Measurements from ENCODE around the gene STON2.
"Not testable (repeated sequence)": the region's sequence is repeated elsewhere in the genome, so short reads cannot be mapped to it uniquely, and the experiment has no call there.

The STON2 gene

DNA sequence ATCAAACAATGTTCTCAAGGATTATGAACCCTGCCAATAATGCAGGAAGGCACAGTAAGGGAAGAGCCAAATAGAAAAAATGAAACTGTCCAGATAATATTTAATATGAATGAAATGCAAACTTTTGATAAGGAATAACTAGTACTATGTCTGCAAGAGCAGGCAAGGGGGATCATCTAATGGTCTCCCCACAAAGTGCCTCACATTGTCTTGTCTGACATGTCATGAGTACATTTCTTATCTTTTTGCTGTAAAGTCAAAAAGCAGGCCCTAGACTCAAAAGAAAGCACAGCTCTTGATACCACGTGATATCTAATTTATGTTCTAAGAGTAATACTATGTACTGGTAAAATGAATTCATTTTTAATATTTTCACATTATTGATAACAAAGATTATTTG is 135.5 kb downstream of the STON2 start:
- DNase-seq: no peak

DNA sequence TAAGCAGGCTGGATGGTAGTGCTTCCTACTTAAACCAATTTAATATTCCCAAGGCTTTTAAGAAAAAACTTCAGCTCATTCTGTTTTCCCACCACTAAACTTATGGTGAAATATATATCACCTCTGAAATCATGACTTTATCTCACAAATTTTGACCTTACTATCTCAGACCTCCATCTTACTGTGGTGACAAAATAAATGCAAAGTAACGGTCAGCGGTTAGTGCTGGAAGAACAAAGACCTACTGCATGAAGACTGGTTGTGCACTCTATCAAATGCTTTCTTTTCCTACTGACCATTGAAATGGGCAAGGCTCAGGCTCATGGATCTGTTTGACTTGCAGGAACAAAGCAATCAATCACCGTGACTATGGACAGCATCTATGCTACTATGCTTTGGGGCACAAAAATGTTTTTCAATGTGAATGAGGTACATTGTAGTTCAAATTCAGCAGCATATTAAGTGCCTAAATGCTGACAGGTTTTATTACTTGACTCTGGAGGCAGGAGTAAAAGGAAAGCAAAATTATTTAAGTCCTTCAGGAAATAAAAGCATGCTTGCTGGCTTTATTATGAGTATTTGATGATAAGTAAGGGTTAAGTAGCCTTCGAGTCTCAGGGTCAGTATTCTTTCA is 136.2 kb downstream of the STON2 start:
- no peak for DNase-seq

DNA sequence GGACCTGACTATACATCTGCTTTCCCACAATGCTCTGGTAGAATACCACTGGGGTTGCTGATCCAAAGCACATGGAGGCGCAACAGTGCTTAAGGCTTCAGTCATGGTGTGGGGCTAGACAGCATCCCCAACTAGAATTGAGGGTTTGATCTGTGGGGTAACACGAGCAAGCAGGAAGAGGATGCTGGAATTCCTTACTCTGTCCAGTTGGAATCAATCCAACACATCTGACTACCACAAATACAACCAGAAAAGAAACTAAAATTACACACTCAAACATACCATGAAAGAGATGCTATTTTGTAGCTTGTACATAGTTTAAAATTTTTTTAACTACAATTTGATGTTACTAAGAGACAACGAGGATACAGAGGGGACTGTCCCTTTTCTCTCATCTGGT is 138.9 kb downstream of the STON2 start:
- no peak for DNase-seq

DNA sequence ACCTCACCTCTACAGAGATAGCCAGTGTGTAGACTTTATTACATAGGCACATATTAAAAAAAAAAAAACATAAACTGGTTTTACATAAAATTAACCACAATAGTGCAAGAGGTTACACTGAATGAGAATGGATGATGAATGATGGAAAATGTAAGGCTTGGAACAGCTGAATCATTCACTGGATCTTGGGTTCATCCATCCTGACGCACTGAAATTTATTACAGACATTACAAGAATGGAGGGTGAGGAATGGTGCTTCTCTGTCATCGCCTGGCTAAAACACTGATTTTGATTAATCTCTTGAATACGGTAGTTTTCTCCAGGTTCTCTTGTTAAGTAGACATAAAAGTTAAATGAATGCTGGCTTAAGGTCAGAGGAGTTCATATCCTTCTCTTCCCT is 139.4 kb downstream of the STON2 start:
- DNase-seq: no peak

DNA sequence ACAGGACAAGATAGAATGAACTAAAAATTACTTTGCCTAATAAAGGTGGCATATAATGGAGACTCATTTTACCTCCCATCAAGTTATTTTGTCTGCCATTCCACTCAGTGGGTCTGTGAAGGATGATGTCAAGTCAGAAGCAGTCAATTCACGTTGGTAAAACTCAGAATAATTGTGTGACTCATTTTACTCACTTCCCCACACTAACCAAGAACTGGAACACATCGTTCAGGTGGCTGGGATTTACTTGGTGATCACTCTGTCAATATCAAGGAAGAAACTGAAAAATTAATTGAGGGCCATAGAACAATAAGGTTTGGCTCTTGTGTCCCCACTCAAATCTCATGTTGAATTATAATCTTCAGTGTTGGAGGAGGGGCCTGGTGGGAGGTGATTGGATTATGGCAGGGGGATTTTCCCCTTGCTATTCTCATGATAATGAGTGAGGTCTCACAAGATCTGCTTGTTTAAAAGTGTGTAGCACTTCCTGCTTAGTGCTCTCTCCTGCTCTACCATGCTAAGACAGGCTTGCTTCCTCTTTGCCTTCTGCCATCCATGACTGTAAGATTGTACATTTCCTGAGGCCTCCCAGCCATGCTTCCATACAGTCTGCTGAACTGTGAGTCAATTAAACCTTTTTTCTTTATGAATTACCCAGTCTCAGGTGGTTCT is 143.7 kb downstream of the STON2 start:
- no peak for DNase-seq

DNA sequence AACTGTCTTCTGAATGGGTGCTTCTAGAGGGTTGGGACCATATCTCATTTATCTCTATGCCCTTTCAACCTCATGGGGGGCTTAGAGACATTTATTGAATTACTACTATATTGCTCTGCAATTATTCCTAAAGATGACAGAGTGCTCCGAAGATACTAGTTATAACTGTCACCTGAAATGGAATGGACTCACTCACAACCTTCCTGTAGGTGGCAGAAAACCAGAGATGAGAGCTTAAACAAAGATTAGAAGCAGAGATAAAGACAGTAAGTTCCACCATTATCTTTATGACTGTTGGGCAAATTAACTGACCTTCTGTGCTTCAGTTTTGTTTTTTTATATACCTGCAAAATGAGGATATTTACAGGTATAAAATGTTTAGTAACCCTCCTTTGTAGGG is 147.8 kb downstream of the STON2 start:
- no peak for DNase-seq

DNA sequence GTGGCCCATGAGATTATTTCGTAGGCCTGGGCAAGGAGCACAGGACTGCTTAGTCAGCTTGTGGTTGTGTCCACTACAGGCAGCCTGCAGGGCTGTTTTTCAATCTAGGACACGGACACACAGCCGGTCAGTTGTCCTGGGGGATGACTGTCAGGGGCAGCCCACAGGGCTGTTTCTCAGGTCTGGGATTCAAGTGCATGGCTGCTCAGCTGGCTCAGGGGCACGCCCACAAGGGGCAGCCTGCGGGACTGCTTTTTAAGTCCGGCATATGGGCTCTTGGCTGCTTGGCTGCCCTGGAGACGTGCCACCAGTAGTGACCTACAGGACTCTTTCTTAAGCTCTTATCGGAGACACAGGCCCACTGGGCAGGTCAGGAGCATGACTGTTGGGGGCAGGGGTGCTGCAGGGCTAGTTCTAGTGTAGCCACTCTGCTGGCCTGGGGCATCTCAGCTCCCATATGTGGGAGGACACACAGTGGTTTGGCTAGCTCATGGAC is 152.8 kb downstream of the STON2 start:
- no peak for DNase-seq

DNA sequence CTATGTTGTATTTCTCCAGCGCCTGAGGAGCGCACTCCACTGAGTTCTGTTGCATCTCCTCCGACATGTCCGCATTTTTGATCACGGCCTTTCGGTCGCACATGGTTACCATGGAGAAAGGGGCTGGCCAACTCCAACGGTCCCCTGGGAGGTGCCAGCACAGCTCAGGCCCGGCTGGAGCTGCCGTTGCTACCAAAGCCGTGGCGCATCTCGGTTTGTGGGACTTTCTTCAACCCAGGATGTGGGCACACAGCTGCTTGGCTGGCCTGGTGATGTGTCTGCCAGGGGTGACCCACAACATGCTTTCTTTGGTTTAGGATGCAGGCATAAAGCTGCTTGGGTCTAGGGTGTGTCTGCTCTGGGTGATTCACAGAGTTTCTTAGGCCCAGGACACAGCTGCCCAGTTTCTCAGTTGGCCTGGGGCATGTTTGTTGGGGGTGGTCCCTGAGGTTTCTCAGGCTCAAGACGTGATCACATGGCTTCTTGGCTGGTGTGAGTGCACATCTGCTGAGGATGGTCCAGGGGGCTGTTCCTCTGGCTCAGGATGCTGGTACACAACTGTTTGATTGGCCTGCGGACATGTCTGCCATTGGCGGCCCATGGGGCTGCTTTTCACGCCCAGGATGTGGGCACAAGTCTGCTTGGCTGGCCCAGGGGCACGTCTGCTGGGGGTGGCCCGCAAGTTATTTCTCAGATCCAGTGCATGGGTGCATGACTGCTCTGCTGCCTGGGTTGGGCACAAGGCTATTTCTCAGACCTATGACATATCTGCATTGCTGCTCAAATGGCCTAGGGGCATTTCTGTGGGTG is 153.5 kb downstream of the STON2 start:
- no peak for DNase-seq

DNA sequence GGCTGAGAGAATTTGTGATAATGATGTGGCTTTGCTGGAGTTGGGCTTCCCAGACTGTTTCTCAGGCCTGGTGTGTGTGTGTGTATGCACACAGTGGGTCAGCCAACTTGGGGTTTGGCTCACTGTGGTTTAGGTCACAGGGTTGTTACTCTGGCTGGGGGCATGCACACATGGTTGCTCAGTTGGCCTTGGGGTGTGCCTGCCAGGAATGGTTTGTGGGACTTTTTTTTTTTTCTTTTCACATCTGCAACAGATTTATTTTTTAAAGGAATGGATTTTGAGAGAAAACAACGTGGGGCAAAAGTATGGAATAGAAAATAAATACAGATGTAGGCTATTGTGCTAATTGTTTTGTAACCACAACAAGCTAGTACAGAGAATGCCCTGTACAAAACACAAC is 154.4 kb downstream of the STON2 start:
- DNase-seq: no peak

DNA sequence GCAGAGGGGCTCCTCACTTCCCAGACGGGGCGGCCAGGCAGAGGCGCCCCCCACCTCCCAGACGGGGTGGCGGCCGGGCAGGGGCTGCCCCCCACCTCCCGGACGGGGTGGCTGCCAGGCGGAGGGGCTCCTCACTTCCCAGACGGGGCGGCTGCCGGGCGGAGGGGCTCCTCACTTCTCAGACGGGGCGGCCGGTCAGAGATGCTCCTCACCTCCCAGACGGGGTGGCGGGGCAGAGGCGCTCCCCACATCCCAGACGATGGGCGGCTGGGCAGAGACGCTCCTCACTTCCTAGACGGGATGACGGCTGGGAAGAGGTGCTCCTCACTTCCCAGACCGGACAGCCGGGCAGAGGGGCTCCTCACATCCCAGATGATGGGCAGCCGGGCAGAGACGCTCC is 155.7 kb downstream of the STON2 start:
- DNase-seq: not testable (repeated sequence)

DNA sequence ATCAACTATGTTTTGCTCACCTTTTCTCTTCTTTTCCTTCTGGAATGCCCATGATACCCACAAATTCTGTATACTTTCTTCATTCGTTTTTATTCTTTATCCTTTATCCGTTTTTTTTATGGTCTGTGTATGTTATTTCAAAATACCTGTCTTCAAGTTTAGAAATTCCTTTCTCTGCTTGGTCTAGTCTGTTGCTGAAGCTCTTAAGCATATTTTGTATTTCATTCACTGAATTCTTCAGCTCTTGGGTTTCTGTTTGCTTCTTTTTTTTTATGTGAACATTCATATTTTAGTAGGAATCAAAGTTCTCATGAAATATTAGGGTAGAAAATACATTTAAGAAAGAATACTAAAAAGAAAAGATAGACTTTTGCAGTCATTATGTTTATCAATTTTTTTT is 156.6 kb downstream of the STON2 start:
- no peak for DNase-seq

DNA sequence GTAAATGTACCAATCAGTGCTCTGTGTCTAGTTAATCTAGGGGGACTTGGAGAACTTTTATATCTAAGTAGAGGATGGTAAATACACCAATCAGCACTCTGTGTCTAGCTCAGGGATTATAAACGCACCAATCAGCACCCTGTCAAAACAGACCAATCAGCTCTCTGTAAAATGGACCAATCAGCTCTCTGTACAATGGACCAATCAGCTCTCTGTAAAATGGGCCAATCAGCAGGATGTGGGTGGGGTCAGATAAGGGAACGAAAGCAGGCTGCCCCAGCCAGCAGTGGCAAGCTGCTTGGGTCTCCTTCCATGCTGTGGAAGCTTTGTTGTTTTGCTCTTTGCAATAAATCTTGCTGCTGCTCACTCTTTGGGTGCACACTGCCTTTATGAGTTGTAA is 163.3 kb downstream of the STON2 start:
- DNase-seq: not testable (repeated sequence)

DNA sequence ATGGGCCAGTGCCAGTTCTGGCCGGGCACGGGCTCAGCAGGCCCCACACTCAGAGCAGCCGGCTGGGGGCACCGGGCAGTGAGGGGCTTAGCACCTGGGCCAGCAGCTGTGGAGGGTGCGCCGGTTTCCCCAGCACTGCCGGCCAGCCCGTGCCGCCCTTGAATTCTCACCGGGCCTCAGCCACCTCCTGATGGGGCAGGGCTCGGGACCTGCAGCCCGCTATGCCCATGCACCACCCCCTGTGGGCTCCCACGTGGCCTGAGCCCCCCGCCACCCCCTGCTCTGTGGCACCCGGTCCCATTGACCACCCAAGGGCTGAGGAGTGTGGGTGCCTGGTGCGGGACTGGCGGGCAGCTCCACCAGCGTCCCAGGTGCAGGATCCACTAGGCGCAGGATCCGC is 164.0 kb downstream of the STON2 start:
- no peak for DNase-seq

DNA sequence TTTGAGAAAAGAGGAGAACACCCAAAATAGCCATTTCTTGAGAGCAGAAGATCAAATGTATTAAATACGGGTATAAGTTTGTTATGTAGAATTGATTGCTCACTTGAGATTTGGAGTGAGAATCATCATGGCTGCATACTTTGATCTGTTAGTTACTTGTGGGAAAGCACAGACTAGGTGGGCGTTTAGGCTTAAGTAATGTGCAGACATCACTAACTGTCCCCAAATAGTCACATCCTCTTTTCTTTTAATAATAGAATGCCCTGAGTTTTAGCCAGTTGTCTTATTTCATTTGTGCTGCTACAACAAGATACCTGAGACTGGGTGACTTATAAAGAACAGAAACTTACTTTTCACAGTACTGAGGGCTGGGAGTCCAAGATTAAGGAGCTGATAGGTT is 165.0 kb downstream of the STON2 start:
- no peak for DNase-seq

DNA sequence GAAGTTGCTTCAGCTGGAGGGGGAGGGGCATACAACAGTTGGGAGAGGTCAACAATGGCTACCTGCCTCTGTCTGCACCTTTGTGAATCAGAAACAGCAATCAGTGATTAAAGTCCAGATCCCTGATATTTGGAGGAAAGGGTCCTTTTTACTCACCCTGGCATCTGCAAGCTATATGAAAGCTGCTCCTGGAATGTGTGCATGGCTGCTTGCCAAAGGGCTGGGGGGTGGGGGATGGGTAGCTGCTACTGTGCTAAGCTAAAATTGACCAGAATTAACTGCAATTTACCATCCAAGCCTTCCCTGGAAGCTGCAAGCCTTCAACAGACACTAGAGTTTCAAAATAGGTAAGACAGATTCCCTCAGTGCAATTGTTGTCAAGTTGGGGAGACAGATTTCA is 165.8 kb downstream of the STON2 start:
- no peak for DNase-seq

DNA sequence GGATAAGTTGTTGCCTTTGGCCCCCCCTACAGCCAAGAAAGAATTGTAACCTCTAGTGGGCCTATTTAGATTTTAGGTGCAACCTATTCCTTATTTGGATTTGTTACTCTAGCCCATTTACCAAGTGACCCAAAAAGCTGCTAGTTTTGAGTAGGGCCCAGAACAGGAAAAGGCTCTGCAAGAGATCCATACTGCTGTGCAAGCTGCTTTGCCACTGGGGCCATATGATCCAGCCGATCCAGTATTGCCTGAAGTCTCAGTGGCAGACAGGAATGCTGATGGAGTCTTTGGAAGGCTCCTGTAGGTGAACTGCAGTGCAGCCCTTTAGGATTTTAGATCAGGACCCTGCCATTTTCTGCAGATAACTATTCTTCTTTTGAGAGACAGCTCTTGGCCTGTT is 166.5 kb downstream of the STON2 start:
- no peak for DNase-seq

DNA sequence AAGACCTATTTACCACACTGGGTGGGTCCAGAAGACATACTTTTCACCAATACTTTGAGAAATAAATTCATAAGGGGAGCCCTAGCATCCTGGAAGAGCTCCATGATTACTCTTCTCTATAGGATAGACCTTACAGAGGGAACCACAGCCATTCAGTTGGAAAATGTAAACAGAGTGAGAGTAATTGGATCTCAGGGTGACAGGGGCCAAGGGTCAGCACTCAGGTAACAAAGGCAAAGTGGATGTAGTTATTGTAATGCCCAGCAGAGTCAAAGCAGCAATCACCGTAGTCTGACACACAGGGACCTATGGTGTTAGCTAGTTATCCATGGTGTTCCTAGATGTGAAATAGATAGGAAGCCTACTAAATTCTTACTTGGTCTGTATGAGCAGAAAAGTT is 168.6 kb downstream of the STON2 start:
- no peak for DNase-seq

DNA sequence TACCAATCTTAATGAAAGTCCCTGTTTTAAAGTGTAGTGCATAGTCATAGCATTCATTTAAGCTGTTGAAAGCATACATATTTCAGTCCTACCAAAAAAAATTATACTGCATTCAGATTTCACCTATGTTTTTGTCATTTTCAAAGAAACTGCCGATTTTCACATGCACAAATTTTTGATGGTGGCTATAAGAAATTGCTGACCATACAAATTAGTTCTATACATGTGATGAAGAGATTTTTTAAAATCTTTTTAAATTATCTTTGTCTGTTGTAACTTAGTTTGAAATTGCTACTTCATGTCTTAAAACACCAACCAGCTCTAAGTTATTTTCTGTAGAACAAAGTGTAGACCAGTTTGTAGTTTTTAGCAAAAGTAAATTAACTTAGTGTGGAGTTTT is 175.9 kb downstream of the STON2 start:
- no peak for DNase-seq

DNA sequence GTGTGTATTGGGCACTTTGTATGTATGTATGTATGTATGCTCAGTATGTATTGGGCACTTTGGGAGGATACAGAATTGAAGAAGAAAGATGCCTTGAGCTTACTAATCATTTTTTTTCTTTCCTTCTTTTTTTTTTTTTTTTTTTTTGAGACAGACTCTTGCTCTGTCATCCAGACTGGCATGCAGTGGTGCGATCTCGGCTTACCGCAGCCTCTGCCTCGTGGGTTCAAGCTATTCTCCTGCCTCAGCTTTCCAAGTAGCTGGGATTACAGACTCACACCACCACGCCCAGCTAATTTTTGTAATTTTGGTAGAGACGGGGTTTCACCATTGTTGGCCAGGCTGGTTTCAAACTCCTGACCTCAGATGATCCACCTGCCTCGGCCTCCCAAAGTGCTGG is 176.3 kb downstream of the STON2 start:
- not testable (repeated sequence) for DNase-seq

DNA sequence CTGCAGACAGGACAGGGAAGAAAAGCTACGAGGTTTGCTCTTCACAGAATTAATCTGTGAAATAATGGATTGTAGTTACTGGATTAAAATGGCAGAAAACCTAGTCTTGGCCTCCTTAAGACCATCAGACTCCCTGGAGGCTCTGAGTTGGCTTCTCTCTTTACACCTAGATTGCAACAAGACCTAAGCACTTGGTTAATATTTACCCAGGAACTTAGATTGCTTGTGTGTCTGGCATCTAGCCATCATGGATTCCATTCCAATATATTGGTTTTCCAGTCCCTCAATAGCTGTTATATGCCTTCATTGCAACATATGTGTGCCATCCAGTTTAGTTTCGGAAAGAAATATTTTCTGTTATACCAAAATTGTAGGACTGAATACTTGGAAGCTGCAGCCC is 177.4 kb downstream of the STON2 start:
- DNase-seq: no peak

DNA sequence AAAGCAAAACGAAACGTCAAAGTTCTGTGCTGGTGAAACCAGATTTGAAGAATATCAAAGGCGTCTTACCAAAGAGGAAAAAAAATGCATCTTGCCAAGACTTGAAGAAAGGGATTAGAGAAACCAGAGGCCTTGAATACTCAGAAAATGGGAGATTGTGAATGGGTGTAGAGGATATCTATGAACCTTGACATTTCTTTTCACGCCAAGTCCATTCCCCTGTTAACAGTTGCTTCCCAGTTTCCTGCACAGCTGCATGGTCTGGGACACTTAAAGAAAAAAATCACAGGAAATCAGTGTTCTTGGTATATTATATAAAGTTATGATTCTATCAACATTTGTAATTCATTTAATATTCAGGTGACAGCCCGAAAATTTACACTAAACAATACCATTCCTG is 178.0 kb downstream of the STON2 start:
- no peak for DNase-seq

DNA sequence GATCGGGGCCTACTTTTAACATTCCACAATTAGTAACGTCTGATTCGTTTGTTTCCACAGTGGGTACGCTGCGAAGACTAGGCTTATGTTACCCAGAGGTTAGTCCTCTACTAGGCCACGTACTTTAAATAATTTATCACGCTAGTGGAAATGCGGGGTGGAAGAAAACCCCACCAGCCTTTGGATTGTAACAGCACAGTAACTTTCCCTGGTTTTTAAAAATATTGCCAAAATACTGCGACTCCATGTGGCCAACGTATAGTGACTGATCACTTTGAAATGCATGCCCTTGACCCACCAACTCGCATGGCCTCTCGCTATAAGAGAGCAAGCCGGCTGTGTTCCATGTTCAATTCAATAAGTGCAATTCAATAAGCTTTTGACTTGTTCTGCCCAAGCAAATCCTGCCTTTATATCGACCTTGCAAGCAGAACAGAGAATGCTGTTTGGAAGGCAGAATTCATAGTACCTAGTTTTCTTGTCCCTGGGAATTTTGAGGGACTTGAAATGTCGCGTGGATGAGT is 178.5 kb downstream of the STON2 start:
- DNase-seq: no peak

DNA sequence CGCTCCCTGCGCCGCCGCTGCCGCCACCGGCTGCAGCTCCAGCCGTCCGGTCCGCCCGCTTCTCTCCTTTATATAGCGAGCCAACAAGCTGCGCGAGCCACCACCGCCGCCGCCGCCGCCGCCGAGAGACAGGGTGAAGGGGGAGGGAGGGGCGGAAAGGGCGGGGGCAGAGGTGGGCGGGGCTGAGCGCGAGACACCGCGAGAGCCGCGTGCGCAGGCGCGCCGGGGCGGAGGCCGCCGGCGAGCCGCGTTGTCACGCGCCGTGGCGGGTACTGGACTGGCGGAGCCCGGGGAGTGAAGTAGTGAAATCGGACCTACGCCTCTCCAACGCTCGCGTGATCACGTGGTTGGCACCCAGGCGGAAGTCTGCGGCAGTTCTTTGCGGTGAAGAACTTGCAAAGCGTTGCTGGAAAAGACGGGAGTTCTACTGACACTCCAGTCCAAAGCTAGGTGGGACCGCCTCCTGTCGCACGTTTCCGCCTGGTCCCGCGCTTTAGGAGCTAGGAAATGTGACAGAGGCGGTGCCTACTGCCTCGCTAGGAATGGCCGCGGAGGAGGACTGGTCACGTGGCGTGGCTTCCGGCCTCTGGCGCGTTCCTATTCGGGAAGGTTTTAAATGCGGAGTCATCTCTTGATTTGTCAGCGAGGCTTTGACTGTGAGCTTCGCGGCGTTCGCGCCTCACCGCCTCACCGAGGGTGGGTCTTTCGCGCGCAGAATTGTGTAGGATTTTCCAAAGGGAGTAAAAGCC is 179.1 kb downstream of the STON2 start, which contains the start of gene GTF2A1:
GTF2A1 (minus strand) TSS at position 130 of the 749 bp plus-strand sequence. CDS start 441 bp downstream, outside the sequence.
- DNase-seq: peak; percentile 96
